Stimulated activated CD8-positive, alpha-beta memory T cell treated with anti-CD3 and anti-CD28 coated beads, Interleukin-2, amount 100 ng/mL, for 1 hour (primary cell): ENCODE results near the gene MMP20.

Experiments used
- DNase-seq, 2 donors: peaks; one replicate each; pipeline ENCODE4 v3.0.0-alpha.2; 2020; ENCODE audit warnings: low read depth in 2 of 2

Gene MMP20

GRCh38 chr11:102622258-102622657 is 2.9 kb downstream of the MMP20 start:
- no peak for DNase-seq

DNA sequence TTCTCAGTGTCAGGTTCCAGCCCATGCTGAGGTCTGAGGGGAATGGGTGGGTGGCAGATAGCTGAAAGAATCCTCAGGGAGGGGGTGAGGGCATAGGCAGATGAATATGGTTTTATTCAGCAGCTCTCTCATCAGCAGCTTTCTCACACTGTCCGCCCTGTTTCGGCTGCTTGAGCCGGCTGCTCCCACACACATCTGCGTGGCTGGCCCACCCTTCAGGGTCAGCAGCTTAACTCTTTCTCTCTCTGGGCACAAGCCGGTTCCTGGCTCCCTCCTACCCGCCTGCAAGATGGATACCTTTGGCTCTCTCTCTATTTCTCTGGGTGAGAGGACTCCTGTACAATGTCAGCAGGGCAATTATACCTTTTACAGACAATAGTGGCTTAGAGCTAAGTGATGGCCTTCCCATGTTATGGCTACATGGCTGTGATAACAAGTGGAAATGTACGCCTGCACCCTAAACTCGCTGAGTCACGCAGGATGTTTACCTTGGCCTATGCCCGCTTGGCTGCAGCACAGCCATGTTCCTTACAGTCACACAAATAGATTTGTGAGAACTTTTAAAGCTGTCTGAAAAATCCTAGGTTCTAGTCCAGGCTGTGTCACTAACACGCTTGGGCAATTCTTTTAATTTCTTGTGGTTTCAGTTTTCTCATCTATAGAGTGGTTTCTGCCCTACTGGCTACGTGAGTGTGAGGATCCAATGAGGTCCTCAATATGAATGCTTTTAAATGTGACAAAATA is 4.1 kb downstream of the MMP20 start:
- DNase-seq: no peak

DNA sequence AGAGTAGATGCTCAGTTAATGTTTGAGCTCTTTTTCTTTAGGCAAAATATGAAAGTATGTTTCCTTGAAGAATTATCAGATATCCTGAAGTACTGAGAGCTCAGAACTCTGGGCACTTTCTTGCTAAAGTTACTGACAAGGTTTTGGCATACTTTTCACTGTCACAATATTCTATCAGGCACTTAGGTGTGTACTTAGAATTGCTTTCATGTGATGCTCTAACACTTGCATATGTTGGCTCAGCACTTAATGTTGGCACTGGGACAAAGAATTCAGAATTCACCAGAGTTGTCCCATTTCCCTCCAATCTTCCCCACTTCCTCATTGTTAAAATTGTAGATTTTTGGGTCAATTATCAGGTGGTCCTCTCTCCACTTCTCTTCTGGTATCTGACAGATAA is 5.0 kb downstream of the MMP20 start:
- DNase-seq: no peak

- no peak for DNase-seq
Observed at GRCh38 chr11:102617466-102618008, 7.6 kb downstream of the MMP20 start.

- DNase-seq: no peak
Observed at GRCh38 chr11:102615894-102616432, 9.2 kb downstream of the MMP20 start.

GRCh38 chr11:102615077-102615893 is 9.8 kb downstream of the MMP20 start:
- no peak for DNase-seq

GRCh38 chr11:102614485-102614884 is 10.6 kb downstream of the MMP20 start:
- DNase-seq: no peak

GRCh38 chr11:102614031-102614430 is 11.1 kb downstream of the MMP20 start:
- no peak for DNase-seq

GRCh38 chr11:102613450-102613849 is 11.7 kb downstream of the MMP20 start:
- no peak for DNase-seq

GRCh38 chr11:102611291-102611690 is 13.8 kb downstream of the MMP20 start:
- no peak for DNase-seq

- DNase-seq: no peak
Observed at GRCh38 chr11:102610200-102610599, 14.9 kb downstream of the MMP20 start.

- DNase-seq: no peak
Observed at GRCh38 chr11:102608699-102609098, 16.4 kb downstream of the MMP20 start.

DNA sequence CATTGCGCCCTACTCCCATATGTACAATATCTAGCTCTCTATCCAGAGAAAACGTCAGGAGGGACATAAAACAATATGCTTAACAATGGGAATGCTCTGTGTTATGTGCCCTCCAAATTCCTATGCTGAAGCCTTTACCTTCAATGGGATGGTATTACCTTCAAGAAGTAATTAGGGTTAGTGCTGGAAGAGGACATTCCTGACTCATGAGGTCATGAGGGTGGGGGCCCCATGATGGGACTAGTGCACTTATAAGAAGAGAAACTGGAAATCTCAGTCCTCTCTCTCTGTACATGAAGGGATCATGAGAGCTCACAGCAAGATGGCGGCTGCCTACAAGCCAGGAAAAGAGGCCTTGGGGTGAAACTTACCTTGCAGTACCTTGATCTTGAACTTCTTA is 20.3 kb downstream of the MMP20 start:
- DNase-seq: no peak

GRCh38 chr11:102604011-102604410 is 21.1 kb downstream of the MMP20 start:
- DNase-seq: no peak

DNA sequence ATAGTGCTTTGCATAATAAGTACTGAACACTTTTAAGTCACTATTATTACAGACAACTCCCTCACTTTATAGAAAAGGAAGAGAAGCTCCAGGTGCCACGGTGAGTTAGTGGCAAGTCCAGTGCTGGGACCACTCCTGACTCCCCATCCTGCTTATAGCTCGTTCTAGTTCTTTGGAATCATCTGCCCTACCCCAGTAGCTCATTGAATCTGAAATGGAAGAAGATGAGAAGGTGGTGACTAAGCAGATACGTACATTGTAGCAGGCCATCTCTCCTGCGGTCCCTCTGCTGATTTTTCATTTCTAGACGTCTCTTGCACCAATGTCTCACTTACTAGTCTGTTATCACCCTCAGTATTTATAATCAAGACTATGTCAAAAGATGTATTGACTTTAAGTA is 21.6 kb downstream of the MMP20 start:
- no peak for DNase-seq

DNA sequence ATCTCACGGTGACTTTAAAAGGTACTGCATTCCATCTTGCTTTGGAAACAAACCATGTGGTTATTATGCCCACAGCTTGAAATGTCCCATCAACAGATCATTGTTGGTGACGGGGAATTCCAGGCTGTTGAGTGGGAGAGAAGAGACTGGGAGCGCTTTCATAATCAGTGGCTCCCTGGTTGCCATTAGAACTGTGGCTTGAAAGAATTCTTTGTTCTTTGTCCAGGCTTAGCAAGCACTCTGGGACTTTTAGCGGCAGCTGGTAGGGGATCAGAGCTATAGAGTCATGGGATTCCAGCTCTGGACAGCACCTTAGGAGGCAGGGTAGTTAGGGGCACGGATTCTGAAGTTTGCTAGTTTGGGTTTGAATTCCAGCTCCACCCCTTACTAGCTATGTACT is 22.0 kb downstream of the MMP20 start:
- no peak for DNase-seq

DNA sequence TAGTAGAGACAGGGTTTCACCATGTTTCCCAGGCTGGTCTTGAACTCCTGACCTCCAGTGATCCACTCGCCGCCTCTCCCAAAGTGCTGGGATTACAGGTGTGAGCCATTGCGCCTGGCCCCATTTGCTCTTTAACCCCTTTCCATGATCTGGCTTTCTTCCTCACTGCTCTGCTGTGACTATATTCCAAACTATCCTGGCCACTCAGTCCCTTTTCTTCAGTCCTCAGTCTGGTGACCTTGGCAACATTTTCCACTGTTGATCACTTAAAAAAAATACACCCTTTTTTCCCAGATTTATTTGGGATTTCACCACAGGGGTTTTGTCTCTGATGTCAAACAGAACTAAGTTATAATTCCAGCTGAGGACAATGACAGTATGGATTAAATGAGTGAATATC is 24.5 kb downstream of the MMP20 start:
- DNase-seq: no peak

DNA sequence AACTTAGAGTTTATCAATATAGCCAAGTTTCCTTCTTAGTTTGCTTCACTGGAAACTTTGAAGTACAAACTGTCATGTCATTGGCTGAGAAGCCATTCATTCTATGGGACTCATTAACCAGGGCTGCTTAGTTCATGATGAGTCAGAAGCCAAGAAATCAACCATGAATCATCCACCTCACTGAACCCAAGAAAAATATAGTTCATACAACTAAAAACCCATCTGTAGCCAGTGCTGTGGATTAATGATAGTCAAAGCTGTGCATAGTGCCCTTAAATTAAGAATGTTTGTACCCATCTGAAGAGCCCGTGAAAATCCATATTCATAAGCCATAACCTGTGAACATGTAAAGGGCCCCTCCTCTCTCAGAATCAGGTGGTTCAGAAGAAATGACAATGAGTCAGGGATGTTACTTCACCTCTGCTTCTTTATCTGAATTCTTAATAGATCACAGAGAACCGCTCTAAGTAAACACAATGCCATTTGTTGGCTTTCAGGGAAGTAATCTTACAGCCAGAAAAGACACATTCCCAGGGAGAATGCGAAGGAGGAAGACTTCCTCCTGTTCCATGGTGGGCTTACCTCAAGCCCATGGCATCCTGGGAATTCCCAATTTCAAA is 25.4 kb downstream of the MMP20 start:
- DNase-seq: no peak

- no peak for DNase-seq
Observed at GRCh38 chr11:102598272-102598671, 26.9 kb downstream of the MMP20 start.

GRCh38 chr11:102596578-102596977 is 28.6 kb downstream of the MMP20 start:
- no peak for DNase-seq

DNA sequence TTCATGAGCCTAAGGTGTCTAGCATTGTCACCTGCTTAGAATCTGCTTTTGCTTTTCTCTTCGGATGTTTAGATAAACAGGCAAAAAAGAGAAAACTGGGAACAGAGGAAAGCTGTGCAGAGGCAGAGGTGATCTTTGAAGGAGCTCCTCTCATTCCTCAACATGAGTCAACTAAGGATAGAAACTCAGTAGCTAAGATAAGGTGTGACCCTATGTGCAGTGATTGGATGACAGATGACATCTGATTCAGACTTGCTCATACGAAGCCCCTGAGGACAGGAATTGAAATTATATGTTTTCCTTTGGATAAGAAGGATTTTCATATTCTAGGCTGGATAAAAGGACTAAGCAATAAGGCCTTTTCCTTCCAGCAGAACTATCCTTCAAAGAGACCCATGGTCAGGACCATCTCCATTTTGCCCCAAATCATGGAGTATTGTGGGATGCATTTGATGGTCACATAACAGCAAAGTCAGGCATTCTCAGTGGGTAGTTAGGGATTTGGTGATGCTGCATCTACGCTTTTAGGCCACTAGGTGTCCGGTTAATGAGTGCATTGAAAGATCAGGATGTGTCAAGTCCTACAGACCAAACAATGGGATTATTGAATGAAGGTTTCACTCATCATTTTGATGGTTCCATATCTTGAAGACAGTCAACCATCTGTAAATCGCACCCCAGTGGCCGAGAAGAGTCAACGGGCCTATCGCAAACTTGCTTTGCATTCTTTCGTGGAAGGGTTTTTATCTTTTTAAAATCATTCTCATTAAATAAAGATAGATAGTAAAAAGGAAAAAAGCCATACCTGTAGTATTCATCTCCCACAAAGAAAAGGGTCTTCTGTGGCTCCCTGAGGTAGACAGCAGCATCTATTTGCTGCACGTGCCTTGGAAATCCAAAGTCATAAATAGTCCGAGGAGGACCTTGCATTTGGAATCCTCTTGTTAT is 32.2 kb downstream of the MMP20 start:
- DNase-seq: no peak
